ENCODE results near the gene UCN.

Gene UCN

GRCh38 chr2:27261926-27262298 lies 46.3 kb downstream of the UCN start:
- Mint-ChIP-seq H3K9me3 (no peaks in the 10 kb centered on the region), H3K36me3 (no peaks in the 10 kb centered on the region), H3K4me1 (peaks cover 28% of the 10 kb centered on the region), H3K4me3 (peak overlapping the region; percentile 86), H3K27me3 (peaks cover 47% of the 10 kb centered on the region), H3K27ac (no peak overlapping the region)

- peak overlapping the region; percentile 86 for H3K4me3 Mint-ChIP-seq
- peak overlapping the region; percentile 31 for H3K27ac Mint-ChIP-seq
- peaks cover 50% of the 10 kb centered on the region for H3K27me3 Mint-ChIP-seq
- H3K36me3 Mint-ChIP-seq = no peaks in the 10 kb centered on the region
- H3K9me3 Mint-ChIP-seq = no peaks in the 10 kb centered on the region
- H3K4me1 Mint-ChIP-seq = peaks cover 28% of the 10 kb centered on the region
Measured at GRCh38 chr2:27261241-27261925, 46.9 kb downstream of the UCN start.

- Mint-ChIP-seq H3K27me3 (peaks cover 43% of the 10 kb centered on the region), H3K36me3 (no peaks in the 10 kb centered on the region), H3K27ac (no peak overlapping the region), H3K4me3 (no peak overlapping the region), H3K9me3 (no peaks in the 10 kb centered on the region), H3K4me1 (peaks cover 12% of the 10 kb centered on the region)
Measured at GRCh38 chr2:27258051-27258450, 50.2 kb downstream of the UCN start.
